B cell (primary cell): Measurements from ENCODE around the gene CREB5. TPM values are rescaled to one million over a fixed set of nuclear protein-coding genes. Genes with fewer than 3 reads are reported as not detected.

ENCODE experiments used
- ATAC-seq: fragments of 200-7000 bp; cut with Tn5 transposase; one replicate; pipeline ENCODE4 v1.10.0; 2021; ENCODE audit warnings: low read depth, mild to moderate bottlenecking, moderate number of reproducible peaks, moderate library complexity
- CTCF ChIA-PET: fragments of 350-600 bp; sonication (Branson Sonifier 250); formaldehyde crosslinking; loops from one replicate; lab custom pipeline; 2021; ENCODE audit warnings: antibody characterized with exemption, inconsistent platforms; lab: Charles Lee
- POLR2A ChIA-PET: fragments of 350-600 bp; sonication (Branson Sonifier 250); formaldehyde crosslinking; loops from one replicate; lab custom pipeline; 2021; ENCODE audit warnings: antibody characterized with exemption; lab: Charles Lee
- DNase-seq: peaks from one replicate; pipeline ENCODE4 v3.0.0; 2013
- H2AFZ ChIP-seq: 2 replicates; pipeline ENCODE4 v1.6.1; 2012; ENCODE audit warnings: mild to moderate bottlenecking, low read depth, low read length; ENCODE audit not compliant: insufficient read depth, poor library complexity, severe bottlenecking
- H3K27ac ChIP-seq, 2 donors: 1 replicate in 1 of 2; 2 replicates in 1 of 2; pipeline ENCODE4 v1.5.1; 2012 to 2013; ENCODE audit warnings: low read length in 2 of 2, mild to moderate bottlenecking in 2 of 2, moderate library complexity in 1 of 2
- H3K27me3 ChIP-seq, 4 experiments: fragments of 200-600 bp in 1 of 4; sonication (generic) in 1 of 4; replicated peaks in 1 of 4; 1 replicate in 2 of 4; 2 replicates in 2 of 4; pipeline versions ENCODE4 v1.6.1 to v1.7.0; 2013 to 2016; ENCODE audit warnings: low read length in 3 of 4, mild to moderate bottlenecking in 2 of 4, mixed read lengths in 1 of 4, moderate library complexity in 1 of 4; ENCODE audit not compliant: insufficient read depth in 4 of 4, control insufficient read depth in 3 of 4; ENCODE audit errors: control extremely low read depth in 1 of 4
- H3K36me3 ChIP-seq, 2 experiments: replicated peaks in 1 of 2; 1 replicate in 1 of 2; 2 replicates in 1 of 2; pipeline versions ENCODE4 v1.6.1 to v1.7.1; 2013; ENCODE audit warnings: low read length in 1 of 2; ENCODE audit not compliant: insufficient read depth in 2 of 2, control insufficient read depth in 1 of 2; ENCODE audit errors: control extremely low read depth in 1 of 2, extremely low read depth in 1 of 2
- H3K4me1 ChIP-seq, 2 donors: fragments of 200-600 bp in 1 of 2; sonication (generic) in 1 of 2; 1 replicate in 1 of 2; 2 replicates in 1 of 2; pipeline versions ENCODE4 v1.5.1 to v1.6.1; 2013 to 2017; ENCODE audit warnings: low read length in 2 of 2; ENCODE audit not compliant: control insufficient read depth in 2 of 2, insufficient read depth in 2 of 2
- H3K4me2 ChIP-seq: replicated peaks from 2 replicates; pipeline ENCODE3; 2012; ENCODE audit warnings: mild to moderate bottlenecking, low read depth, low read length; ENCODE audit not compliant: poor library complexity, severe bottlenecking
- H3K4me3 ChIP-seq, 5 experiments: fragments of 200-600 bp in 1 of 5; sonication (generic) in 1 of 5; 1 replicate in 3 of 5; 2 replicates in 2 of 5; pipeline versions ENCODE4 v1.5.1 to v1.7.0; 2011 to 2016; ENCODE audit warnings: low read length in 4 of 5, mild to moderate bottlenecking in 4 of 5, low read depth in 2 of 5, control low read depth in 1 of 5, moderate library complexity in 1 of 5; ENCODE audit not compliant: insufficient read depth in 1 of 5; ENCODE audit errors: control extremely low read depth in 1 of 5, extremely low read depth in 1 of 5
- H3K79me2 ChIP-seq: fragments of 200-600 bp; sonication (generic); one replicate; pipeline ENCODE4 v1.6.0; 2016; ENCODE audit warnings: low read length; ENCODE audit not compliant: control insufficient read depth, insufficient read depth
- H3K9ac ChIP-seq: fragments of 200-600 bp; sonication (generic); 2 replicates; pipeline ENCODE4 v1.6.1; 2017; ENCODE audit warnings: mild to moderate bottlenecking, low read length, moderate library complexity
- H3K9me3 ChIP-seq, 3 donors: one replicate each; pipeline versions ENCODE4 v1.6.1 to v1.7.1; 2013; ENCODE audit warnings: low read length in 2 of 3; ENCODE audit not compliant: control insufficient read depth in 2 of 3, insufficient read depth in 1 of 3; ENCODE audit errors: control extremely low read depth in 1 of 3
- H4K20me1 ChIP-seq: 2 replicates; pipeline ENCODE4 v1.6.0; 2012; ENCODE audit warnings: mild to moderate bottlenecking, low read length; ENCODE audit not compliant: insufficient read depth, control insufficient read depth, poor library complexity, severe bottlenecking
- H3K27ac Mint-ChIP-seq: one replicate; pipeline ENCODE4 v1.8.0; 2021; ENCODE audit warnings: mixed read lengths
- H3K27me3 Mint-ChIP-seq: one replicate; pipeline ENCODE4 v1.8.0; 2021; ENCODE audit warnings: mixed read lengths
- H3K4me1 Mint-ChIP-seq: one replicate; pipeline ENCODE4 v1.8.0; 2021; ENCODE audit warnings: mixed read lengths
- H3K4me3 Mint-ChIP-seq: one replicate; pipeline ENCODE4 v1.8.0; 2021; ENCODE audit warnings: mixed read lengths
- H3K9me3 Mint-ChIP-seq: one replicate; pipeline ENCODE4 v1.8.0; 2022; ENCODE audit warnings: mixed read lengths; ENCODE audit not compliant: insufficient read depth
- EZH2 ChIP-seq: IDR thresholded peaks from 2 replicates; pipeline ENCODE4 v1.6.1; 2012; ENCODE audit warnings: borderline replicate concordance, low read depth, mild to moderate bottlenecking, moderate library complexity, low read length; ENCODE audit not compliant: insufficient read depth, poor library complexity, severe bottlenecking
- WGBS: methylation state at CpG from one replicate; pipeline ENCODE4 v1.1.5; 2013; ENCODE audit warnings: missing lambda C conversion rate; ENCODE audit not compliant: insufficient coverage; 5-methylcytosine and 5-hydroxymethylcytosine counted together
- intact Hi-C: fragments of 100-400 bp; cut with micrococcal nuclease; formaldehyde crosslinking; loops from one replicate; pipeline ENCODE4 v1.10.0; 2022
- polyA plus RNA-seq: library from polyadenylated mRNA; depleted of rRNA; stranded (reverse); fragments of >200 nt; gene quantifications from 2 replicates; pipeline ENCODE4 v1.2.3, GENCODE V29; 2012
- total RNA-seq, 2 donors: library from RNA; stranded (reverse); fragments of 120-200 nt in 1 of 2; gene quantifications; 1 replicate in 1 of 2; 2 replicates in 1 of 2; pipeline versions ENCODE4 v1.2.3 to v1.2.4, GENCODE V29; 2013 to 2022
- TF ChIP-seq, protein P1 (sequence below): fragments of 200-600 bp; IDR thresholded peaks from one replicate; pipeline ENCODE4 v1.8.0; 2022; ENCODE audit warnings: antibody characterized with exemption, mild to moderate bottlenecking

Gene CREB5
- total and polyA plus RNA-seq, 2 donors (not counting 1 experiment from before 2014, with no cell fraction given), result 0.05 to 0.95 TPM

DNA sequence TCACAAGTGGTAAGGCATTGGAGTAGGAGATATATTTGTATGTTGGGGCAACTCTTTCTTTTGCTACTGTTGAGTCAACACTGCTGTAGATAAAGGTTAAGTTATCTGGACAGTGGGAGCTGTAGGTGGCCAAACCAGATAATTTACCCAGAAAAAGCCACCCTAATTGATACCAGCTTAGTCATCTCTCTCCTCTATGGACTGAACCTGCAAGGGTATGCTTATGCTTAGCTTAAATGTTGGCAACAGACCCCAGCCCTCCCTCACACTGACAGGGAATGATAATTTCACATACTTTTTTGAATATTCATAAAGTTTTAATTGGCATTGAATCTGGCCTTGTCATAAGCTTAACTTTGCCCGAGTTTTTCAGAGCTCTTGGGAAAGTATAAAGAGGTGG, 66.3 kb downstream of the CREB5 start:
- Mint-ChIP-seq H3K4me1 (peaks cover 13% of the 10 kb centered on the region), H3K9me3 (no peaks in the 10 kb centered on the region), H3K27ac (no peak overlapping the region), H3K27me3 (peaks cover 16% of the 10 kb centered on the region), H3K4me3 (no peak overlapping the region)
- H3K4me3 ChIP-seq, result no peak overlapping the region
- H3K36me3 ChIP-seq, result no peaks in the 10 kb centered on the region
- no peak for DNase-seq
- intact Hi-C loops, result no loop called here
- no peak overlapping the region for H3K9ac ChIP-seq
- ChIA-PET CTCF (no interaction called here), POLR2A (no interaction called here)
- no peak overlapping the region for H3K27ac ChIP-seq
- whole genome bisulfite sequencing, result no CpG with 5 or more reads among the region's 1 CpG
- no peak overlapping the region for H3K4me2 ChIP-seq
- H2AFZ ChIP-seq, result no peak overlapping the region
- no peaks in the 10 kb centered on the region for H3K9me3 ChIP-seq
- no peak for ATAC-seq
- TF ChIP-seq, protein P1, sequence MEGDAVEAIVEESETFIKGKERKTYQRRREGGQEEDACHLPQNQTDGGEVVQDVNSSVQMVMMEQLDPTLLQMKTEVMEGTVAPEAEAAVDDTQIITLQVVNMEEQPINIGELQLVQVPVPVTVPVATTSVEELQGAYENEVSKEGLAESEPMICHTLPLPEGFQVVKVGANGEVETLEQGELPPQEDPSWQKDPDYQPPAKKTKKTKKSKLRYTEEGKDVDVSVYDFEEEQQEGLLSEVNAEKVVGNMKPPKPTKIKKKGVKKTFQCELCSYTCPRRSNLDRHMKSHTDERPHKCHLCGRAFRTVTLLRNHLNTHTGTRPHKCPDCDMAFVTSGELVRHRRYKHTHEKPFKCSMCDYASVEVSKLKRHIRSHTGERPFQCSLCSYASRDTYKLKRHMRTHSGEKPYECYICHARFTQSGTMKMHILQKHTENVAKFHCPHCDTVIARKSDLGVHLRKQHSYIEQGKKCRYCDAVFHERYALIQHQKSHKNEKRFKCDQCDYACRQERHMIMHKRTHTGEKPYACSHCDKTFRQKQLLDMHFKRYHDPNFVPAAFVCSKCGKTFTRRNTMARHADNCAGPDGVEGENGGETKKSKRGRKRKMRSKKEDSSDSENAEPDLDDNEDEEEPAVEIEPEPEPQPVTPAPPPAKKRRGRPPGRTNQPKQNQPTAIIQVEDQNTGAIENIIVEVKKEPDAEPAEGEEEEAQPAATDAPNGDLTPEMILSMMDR, result no peak
- TF ChIP-seq EZH2, result no peak
- H3K4me1 ChIP-seq, result peaks cover 5 to 8% of the 10 kb centered on the region in 2 donors
- H4K20me1 ChIP-seq, result no peaks in the 10 kb centered on the region
- peaks cover 0 to 3% (median 0%) of the 10 kb centered on the region in 4 experiments for H3K27me3 ChIP-seq
- H3K79me2 ChIP-seq, result no peaks in the 10 kb centered on the region

DNA sequence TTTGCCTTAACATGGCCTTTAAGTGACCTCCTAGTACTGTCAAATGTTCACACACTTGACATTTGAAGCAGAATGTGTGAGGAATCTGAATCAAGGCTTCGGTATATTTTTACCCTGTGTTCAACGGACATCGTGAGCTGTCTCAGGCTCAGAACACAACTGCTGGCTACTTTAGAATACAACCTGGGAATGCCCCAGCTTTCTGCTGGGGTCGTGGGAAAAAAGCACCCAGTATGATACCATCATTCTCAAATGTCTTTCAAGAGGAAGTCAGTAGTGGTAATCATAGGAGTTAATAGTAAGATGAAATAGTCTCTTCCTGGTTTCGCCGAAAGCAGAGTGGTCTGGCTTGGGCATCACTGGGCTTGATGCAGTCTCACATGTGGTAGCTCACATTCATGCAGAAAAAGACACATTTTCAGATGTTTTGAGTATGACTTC, 67.2 kb downstream of the CREB5 start:
- H3K27ac ChIP-seq, result no peak overlapping the region
- H3K9ac ChIP-seq, result no peak overlapping the region
- TF ChIP-seq, protein P1, result no peak
- no peak for TF ChIP-seq EZH2
- H3K79me2 ChIP-seq, result no peaks in the 10 kb centered on the region
- peaks cover 5 to 8% of the 10 kb centered on the region in 2 donors for H3K4me1 ChIP-seq
- H3K4me3 ChIP-seq, result no peak overlapping the region
- no peaks in the 10 kb centered on the region for H3K9me3 ChIP-seq
- peaks cover 13% of the 10 kb centered on the region for H3K4me1 Mint-ChIP-seq
- H3K4me3 Mint-ChIP-seq, result no peak overlapping the region
- no peak for ATAC-seq
- no peak for DNase-seq
- H3K36me3 ChIP-seq, result no peaks in the 10 kb centered on the region
- no peaks in the 10 kb centered on the region for H4K20me1 ChIP-seq
- H3K27ac Mint-ChIP-seq, result no peak overlapping the region
- no peak overlapping the region for H2AFZ ChIP-seq
- no peaks in the 10 kb centered on the region for H3K9me3 Mint-ChIP-seq
- no peak overlapping the region for H3K4me2 ChIP-seq
- CTCF ChIA-PET, result no interaction called here
- H3K27me3 Mint-ChIP-seq, result peaks cover 10% of the 10 kb centered on the region
- intact Hi-C loops, result no loop called here
- H3K27me3 ChIP-seq, result peaks cover 0 to 3% (median 0%) of the 10 kb centered on the region in 4 experiments
- POLR2A ChIA-PET, result no interaction called here
- WGBS, result 69% methylated on average over 5 of the region's 6 CpGs
